ENCODE results near the gene TMC2.

TMC2 gene

DNA sequence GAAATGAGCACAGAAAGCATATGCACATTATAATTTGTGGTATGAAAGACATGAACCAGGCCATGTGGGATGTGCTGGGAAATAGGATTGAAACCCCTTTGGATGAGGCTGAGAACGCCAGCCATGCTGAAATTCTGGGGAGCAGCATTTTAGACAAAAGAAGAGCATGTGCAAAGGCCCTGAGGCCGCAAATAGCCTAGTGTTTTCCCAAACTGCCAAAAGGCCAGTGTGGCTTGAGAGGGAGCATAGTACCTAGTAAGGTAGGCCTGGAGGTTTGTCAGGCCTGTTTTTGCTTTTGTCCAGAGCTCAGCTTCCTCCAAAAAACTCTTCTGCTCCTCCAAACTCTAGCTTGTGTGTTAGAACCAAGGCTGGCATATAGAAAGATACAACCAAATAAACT is 58.7 kb downstream of the TMC2 start:
- no peak overlapping the region for H3K4me3 ChIP-seq (ENCODE audit: low read depth, low read length)
- no peak for DNase-seq (ENCODE audit: low read depth)
- TF ChIP-seq, protein P1, sequence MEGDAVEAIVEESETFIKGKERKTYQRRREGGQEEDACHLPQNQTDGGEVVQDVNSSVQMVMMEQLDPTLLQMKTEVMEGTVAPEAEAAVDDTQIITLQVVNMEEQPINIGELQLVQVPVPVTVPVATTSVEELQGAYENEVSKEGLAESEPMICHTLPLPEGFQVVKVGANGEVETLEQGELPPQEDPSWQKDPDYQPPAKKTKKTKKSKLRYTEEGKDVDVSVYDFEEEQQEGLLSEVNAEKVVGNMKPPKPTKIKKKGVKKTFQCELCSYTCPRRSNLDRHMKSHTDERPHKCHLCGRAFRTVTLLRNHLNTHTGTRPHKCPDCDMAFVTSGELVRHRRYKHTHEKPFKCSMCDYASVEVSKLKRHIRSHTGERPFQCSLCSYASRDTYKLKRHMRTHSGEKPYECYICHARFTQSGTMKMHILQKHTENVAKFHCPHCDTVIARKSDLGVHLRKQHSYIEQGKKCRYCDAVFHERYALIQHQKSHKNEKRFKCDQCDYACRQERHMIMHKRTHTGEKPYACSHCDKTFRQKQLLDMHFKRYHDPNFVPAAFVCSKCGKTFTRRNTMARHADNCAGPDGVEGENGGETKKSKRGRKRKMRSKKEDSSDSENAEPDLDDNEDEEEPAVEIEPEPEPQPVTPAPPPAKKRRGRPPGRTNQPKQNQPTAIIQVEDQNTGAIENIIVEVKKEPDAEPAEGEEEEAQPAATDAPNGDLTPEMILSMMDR (conservative IDR thresholded peaks at IDR 0.05; ENCODE audit: low read depth, low read length): no peak

DNA sequence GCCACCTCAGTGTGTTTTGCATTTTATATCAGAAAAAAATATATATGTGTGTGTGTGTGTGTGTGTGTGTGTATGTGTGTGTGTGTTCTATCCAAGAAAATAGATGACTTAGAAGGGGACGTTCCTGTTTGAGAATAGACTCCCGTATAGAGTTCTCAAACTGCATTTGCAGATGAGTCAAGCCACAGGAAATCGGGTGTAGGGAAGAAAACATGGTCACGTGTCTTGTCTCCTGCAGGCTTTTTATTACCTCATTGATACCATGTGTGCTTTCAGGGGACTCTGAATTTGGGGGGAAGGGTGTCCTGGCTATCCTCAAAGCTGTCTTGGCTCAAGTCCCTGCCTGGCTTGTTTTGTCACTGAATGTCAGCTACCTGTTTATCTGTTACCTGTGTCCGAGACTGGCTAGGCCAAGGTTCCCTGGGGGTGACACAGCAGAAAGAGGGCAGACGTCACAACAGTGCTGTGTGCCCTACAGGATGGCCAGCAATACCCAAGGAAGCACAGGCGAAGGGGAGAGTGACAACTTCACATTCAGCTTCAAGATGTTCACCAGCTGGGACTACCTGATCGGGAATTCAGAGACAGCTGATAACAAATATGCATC is 60.4 kb downstream of the TMC2 start:
- peak; percentile 72 for DNase-seq (ENCODE audit: low read depth)
- no peak overlapping the region for H3K4me3 ChIP-seq (ENCODE audit: low read depth, low read length)
- TF ChIP-seq, protein P1 (conservative IDR thresholded peaks at IDR 0.05; ENCODE audit: low read depth, low read length): no peak

DNA sequence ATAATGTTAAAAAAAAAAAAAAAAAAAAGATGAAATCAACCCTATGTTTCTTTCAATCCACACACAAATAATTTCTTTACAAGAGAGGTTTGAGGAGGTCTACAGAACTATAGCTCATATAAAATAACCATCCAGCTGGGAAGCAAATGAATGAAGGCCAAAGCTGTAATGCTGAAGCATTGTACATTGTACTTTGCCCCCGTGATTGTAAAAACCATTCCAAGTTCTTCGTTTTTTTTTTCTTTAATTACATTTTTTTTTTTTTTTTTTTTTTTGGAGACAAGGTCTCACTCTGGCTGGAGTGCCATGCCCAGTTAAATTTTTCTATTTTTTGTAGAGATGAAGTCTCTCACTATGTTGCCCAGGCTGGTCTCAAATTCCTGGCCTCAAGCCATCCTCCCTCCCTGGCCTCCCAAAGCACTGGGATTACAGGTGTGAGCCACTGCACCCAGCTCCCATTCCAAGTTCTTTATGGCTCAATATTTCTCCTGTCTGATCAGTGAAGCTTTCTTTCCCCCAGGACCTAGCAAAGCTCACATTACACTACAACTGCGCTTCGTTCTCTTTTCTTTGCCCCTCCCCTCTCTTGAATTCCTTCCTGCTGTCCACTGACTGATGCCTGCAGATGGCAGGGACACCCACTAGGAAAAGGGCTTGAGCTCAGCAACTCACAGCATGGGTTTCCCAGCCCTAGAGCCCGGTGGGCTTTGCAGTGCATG is 63.1 kb downstream of the TMC2 start:
- TF ChIP-seq, protein P1 (conservative IDR thresholded peaks at IDR 0.05; ENCODE audit: low read depth, low read length): no peak
- H3K4me3 ChIP-seq (ENCODE audit: low read depth, low read length): no peak overlapping the region
- DNase-seq (ENCODE audit: low read depth): peak; percentile 58

DNA sequence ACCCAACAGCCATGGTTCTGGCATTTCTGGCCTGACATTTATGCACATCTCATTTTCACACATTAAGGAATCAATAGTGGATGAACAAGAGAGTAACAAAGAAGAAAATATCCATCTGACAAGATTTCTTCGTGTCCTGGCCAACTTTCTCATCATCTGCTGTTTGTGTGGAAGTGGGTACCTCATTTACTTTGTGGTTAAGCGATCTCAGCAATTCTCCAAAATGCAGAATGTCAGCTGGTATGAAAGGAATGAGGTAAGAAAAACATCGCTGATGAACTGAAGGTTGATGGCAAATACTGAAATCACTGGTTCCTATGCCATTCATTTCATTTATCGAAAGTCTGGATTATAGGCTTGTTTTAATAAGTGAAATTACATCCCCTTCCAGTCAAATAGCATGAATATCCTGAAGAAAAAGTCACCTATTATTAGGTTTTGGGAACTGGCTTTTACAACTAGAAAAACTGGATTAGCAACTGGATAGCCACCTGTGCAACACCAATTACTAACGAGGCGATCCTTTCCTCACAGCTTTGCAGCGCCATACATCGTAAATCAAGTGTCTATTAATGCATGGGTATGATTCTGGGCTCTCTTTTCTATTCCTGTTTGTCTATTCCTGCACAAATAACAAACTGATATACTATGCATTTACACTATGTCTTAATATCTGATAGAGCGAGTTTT is 65.8 kb downstream of the TMC2 start:
- no peak overlapping the region for H3K4me3 ChIP-seq (ENCODE audit: low read depth, low read length)
- TF ChIP-seq, protein P1 (conservative IDR thresholded peaks at IDR 0.05; ENCODE audit: low read depth, low read length): no peak
- peak; percentile 15 for DNase-seq (ENCODE audit: low read depth)

DNA sequence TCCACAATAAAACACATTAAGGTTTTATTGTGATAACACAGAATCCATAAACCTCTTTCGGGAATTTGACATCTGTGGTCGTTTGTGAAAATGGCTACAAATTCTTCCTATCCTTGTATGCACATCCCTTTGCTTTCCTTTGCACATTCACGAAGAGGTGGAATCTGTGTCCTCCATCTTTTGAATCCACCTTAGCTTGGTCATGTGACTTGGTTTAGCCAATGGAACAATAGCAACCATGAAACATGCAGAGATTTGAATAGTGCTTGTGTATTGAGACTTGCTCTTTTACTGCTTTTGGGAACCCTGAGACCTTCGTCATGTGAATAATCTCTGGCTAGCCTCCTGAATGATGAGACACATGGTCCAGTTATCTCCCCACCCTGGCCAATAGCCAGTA is 66.4 kb downstream of the TMC2 start:
- no peak overlapping the region for H3K4me3 ChIP-seq (ENCODE audit: low read depth, low read length)
- DNase-seq (ENCODE audit: low read depth): no peak
- TF ChIP-seq, protein P1 (conservative IDR thresholded peaks at IDR 0.05; ENCODE audit: low read depth, low read length): no peak

DNA sequence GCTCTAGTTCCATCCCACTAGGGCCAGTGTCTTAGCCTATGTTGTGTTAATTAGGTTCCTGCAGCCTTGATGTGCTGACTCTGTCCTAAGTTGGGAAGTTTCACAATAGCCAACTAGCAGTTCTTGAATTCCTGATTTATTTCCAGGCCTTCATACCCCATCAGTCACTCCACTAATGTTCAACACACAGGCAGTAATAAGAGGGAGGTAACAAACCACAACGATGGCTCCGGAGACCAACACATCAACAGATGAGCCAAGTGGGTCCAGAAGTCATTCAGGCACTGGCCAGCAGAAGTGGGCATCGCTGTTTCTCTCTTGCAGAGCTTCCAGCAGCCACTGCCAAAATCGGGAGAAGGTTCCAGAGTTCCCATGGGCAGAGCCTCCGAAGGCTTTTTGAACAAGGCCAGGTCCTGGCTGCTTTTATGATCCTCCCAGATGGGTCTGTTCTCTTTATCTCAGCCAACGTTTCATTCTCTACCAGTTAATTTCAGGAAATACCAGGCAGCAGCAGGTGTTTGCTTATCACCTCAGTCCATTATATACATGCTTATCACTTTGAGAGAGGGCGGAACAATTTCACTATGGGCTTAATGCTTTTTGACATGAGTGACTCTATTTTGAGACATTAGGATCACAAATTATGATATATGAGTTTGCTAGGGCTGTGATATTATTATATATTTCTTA is 67.6 kb downstream of the TMC2 start:
- TF ChIP-seq, protein P1 (conservative IDR thresholded peaks at IDR 0.05; ENCODE audit: low read depth, low read length): no peak
- no peak for DNase-seq (ENCODE audit: low read depth)

More for the DNA sequence above, 67.6 kb downstream of the TMC2 start:
- no peak overlapping the region for H3K4me3 ChIP-seq (ENCODE audit: low read depth, low read length)

All from choroid plexus epithelial cell (primary cell).